NCI-H1417 treated with DMSO at 0.1 percent for 48 hours (cell line): ENCODE measurements around the gene SORT1.
"Not testable (repeated sequence)": the region's sequence is repeated elsewhere in the genome, so short reads cannot be mapped to it uniquely, and the experiment has no call there.

ENCODE experiments used
- DNase-seq: peaks from one replicate; lab custom pipeline; 2025; lab: John Stamatoyannopoulos, UW

Gene SORT1

GRCh38 chr1:109299558-109300343, 98.0 kb downstream of the SORT1 start:
- no peak for DNase-seq

- no peak for DNase-seq
These were observed 98.8 kb downstream of the SORT1 start for GRCh38 chr1:109298666-109299557.

GRCh38 chr1:109296782-109297181, 100.9 kb downstream of the SORT1 start:
- no peak for DNase-seq

GRCh38 chr1:109295712-109296415, 101.9 kb downstream of the SORT1 start:
- no peak for DNase-seq

- no peak for DNase-seq
These were observed 103.2 kb downstream of the SORT1 start for GRCh38 chr1:109294481-109294880.

GRCh38 chr1:109293026-109293425, 104.7 kb downstream of the SORT1 start:
- DNase-seq, result no peak

- DNase-seq, result no peak
These were observed 105.4 kb downstream of the SORT1 start for GRCh38 chr1:109292364-109292763.

- DNase-seq, result no peak
These were observed 106.7 kb downstream of the SORT1 start for GRCh38 chr1:109290998-109291397.

GRCh38 chr1:109290137-109290536, 107.6 kb downstream of the SORT1 start:
- no peak for DNase-seq

GRCh38 chr1:109286762-109287161, 111.0 kb downstream of the SORT1 start:
- not testable (repeated sequence) for DNase-seq

GRCh38 chr1:109283748-109284600, 113.7 kb downstream of the SORT1 start:
- DNase-seq, result no peak

- peak; percentile 81 for DNase-seq
These were observed 114.6 kb downstream of the SORT1 start, which contains the start of gene PSRC1 for GRCh38 chr1:109282952-109283747. Gene PSRC1 (minus strand): TSS chr1:109283145.

GRCh38 chr1:109282497-109282951, 115.2 kb downstream of the SORT1 start:
- DNase-seq, result no peak

GRCh38 chr1:109281680-109282496, 115.8 kb downstream of the SORT1 start:
- DNase-seq, result no peak

GRCh38 chr1:109280862-109281261, 116.9 kb downstream of the SORT1 start:
- no peak for DNase-seq

GRCh38 chr1:109279615-109280278, 118.0 kb downstream of the SORT1 start:
- no peak for DNase-seq

- no peak for DNase-seq
These were observed 120.1 kb downstream of the SORT1 start for GRCh38 chr1:109277434-109278204.

GRCh38 chr1:109275706-109276345, 121.9 kb downstream of the SORT1 start:
- no peak for DNase-seq
